Endodermal cell (in vitro differentiated cells): ENCODE results near the gene MEF2A. TPM values are rescaled to one million over a fixed set of nuclear protein-coding genes. Genes with fewer than 3 reads are reported as not detected.

Experiments used
- DNase-seq: peaks from one replicate; pipeline ENCODE4 v3.0.0-alpha.2; 2017
- H3K27ac ChIP-seq: 2 replicates; pipeline ENCODE4 v1.5.1; 2013; ENCODE audit warnings: mild to moderate bottlenecking, low read depth, low read length, moderate library complexity
- H3K27me3 ChIP-seq: 2 replicates; pipeline ENCODE4 v1.6.1; 2013; ENCODE audit warnings: mild to moderate bottlenecking, low read length, moderate library complexity; ENCODE audit not compliant: insufficient read depth, control insufficient read depth, poor library complexity, severe bottlenecking
- H3K36me3 ChIP-seq: 2 replicates; pipeline ENCODE4 v1.7.0; 2013; ENCODE audit warnings: mild to moderate bottlenecking, low read length, moderate library complexity; ENCODE audit not compliant: control insufficient read depth, insufficient read depth
- H3K4me1 ChIP-seq: one replicate; pipeline ENCODE4 v1.7.0; 2013; ENCODE audit warnings: low read length; ENCODE audit not compliant: control insufficient read depth, insufficient read depth
- H3K4me3 ChIP-seq: 2 replicates; pipeline ENCODE4 v1.5.1; 2013; ENCODE audit warnings: mild to moderate bottlenecking, low read length, moderate library complexity
- H3K9ac ChIP-seq: 2 replicates; pipeline ENCODE4 v1.6.1; 2013; ENCODE audit warnings: mild to moderate bottlenecking, low read length, moderate library complexity; ENCODE audit not compliant: poor library complexity, severe bottlenecking; ENCODE audit errors: extremely low read depth
- H3K9me3 ChIP-seq: 2 replicates; pipeline ENCODE4 v1.6.1; 2013; ENCODE audit warnings: mild to moderate bottlenecking, low read length, moderate library complexity; ENCODE audit not compliant: control insufficient read depth
- H3K27ac Mint-ChIP-seq: 2 replicates; pipeline ENCODE4 v1.8.0; 2020; ENCODE audit warnings: mixed read lengths
- H3K27me3 Mint-ChIP-seq: 2 replicates; pipeline ENCODE4 v1.8.0; 2021; ENCODE audit warnings: mild to moderate bottlenecking, mixed read lengths; ENCODE audit not compliant: insufficient read depth
- H3K36me3 Mint-ChIP-seq: 2 replicates; pipeline ENCODE4 v1.8.0; 2020; ENCODE audit warnings: low read depth, mixed read lengths
- H3K4me1 Mint-ChIP-seq: 2 replicates; pipeline ENCODE4 v1.8.0; 2020; ENCODE audit warnings: mixed read lengths
- H3K4me3 Mint-ChIP-seq: 2 replicates; pipeline ENCODE4 v1.8.0; 2020; ENCODE audit warnings: mild to moderate bottlenecking, moderate library complexity, mixed read lengths
- H3K9me3 Mint-ChIP-seq: 2 replicates; pipeline ENCODE4 v1.8.0; 2020; ENCODE audit warnings: mild to moderate bottlenecking, mixed read lengths
- WGBS, 2 experiments: methylation state at CpG; one replicate each; pipeline versions ENCODE4 v1.1.5 to v1.1.7; 2013; ENCODE audit warnings: missing lambda C conversion rate in 2 of 2, mixed read lengths in 1 of 2; ENCODE audit not compliant: insufficient coverage in 1 of 2, insufficient read length in 1 of 2; 5-methylcytosine and 5-hydroxymethylcytosine counted together
- total RNA-seq, 2 donors: library from RNA; stranded (reverse); fragmentation: NEBNext Ultra II Directional in 1 of 2; extraction: Animal tissue kit (Norgen Biotek cat#: 25700) in 1 of 2; gene quantifications; 2 replicates in 1 of 2; 3 replicates in 1 of 2; pipeline ENCODE4 v1.2.1, GENCODE V29; 2021
- TF ChIP-seq, protein P1 (sequence below): fragments of 200-600 bp; sonication (generic); conservative IDR thresholded peaks from 2 replicates; pipeline ENCODE4 v1.5.0; 2021; ENCODE audit warnings: antibody characterized with exemption, mild to moderate bottlenecking

Gene MEF2A
- total RNA-seq, 2 donors from 2014 or later: 23.5 to 28.6 TPM

DNA sequence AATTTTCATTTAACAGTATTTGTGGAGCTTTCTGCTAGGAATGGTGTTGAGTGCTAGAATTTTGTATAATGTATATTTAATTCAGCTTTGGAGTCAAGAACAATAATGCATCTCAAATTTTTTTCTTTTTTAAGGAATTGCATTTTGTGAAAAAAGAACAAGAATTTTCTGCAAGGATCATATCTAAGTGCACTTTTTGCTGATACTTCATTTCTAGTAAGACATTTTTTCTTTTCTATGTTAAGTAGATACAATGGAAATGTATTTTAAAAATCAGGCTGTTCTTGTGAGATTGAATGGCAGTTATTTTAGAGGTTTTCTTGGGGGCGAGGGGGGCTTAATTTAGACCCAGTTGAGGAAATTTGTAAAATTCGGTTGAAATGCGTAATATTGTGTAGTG is 32.5 kb downstream of the MEF2A start:
- Mint-ChIP-seq H3K27me3 (no peaks in the 10 kb centered on the region), H3K36me3 (peaks cover 51% of the 10 kb centered on the region), H3K4me1 (peaks cover 9% of the 10 kb centered on the region), H3K27ac (no peak overlapping the region), H3K9me3 (peaks cover 30% of the 10 kb centered on the region), H3K4me3 (no peak overlapping the region)
- no peak for DNase-seq
- H3K27me3 ChIP-seq: no peaks in the 10 kb centered on the region
- no peak overlapping the region for H3K9ac ChIP-seq
- TF ChIP-seq, protein P1, sequence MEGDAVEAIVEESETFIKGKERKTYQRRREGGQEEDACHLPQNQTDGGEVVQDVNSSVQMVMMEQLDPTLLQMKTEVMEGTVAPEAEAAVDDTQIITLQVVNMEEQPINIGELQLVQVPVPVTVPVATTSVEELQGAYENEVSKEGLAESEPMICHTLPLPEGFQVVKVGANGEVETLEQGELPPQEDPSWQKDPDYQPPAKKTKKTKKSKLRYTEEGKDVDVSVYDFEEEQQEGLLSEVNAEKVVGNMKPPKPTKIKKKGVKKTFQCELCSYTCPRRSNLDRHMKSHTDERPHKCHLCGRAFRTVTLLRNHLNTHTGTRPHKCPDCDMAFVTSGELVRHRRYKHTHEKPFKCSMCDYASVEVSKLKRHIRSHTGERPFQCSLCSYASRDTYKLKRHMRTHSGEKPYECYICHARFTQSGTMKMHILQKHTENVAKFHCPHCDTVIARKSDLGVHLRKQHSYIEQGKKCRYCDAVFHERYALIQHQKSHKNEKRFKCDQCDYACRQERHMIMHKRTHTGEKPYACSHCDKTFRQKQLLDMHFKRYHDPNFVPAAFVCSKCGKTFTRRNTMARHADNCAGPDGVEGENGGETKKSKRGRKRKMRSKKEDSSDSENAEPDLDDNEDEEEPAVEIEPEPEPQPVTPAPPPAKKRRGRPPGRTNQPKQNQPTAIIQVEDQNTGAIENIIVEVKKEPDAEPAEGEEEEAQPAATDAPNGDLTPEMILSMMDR: no peak
- H3K27ac ChIP-seq: no peak overlapping the region
- peaks cover 36% of the 10 kb centered on the region for H3K9me3 ChIP-seq
- H3K4me1 ChIP-seq: no peaks in the 10 kb centered on the region
- peaks cover 22% of the 10 kb centered on the region for H3K36me3 ChIP-seq
- H3K4me3 ChIP-seq: no peak overlapping the region
- 91% methylated on average over 3 of the region's 3 CpGs; no CpG with 5 or more reads in 1 of the 2 experiments for WGBS, 2 experiments

DNA sequence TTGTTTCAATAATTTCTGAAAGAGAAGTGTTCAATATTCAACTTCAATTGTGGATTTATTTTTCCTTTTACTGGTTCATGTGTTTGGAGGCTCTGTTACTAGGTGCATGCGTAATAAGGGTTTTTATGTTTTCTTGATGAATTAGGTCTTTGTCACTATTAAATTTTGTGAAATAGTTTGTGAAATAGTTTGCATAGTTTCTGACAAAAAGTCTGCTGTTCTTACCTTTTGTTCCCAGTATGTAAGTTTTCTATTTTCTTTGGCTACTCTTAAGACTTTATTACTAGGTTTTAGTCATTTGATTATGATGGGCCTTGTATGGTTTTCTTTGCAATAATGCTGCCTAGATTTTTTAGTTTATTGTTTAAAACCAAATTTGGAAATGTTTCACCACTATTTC is 38.0 kb downstream of the MEF2A start:
- H3K27ac Mint-ChIP-seq: peak overlapping the region; percentile 53
- Histone ChIP-seq H3K36me3 (peaks cover 17% of the 10 kb centered on the region), H3K9ac (no peak overlapping the region), H3K4me3 (no peak overlapping the region), H3K27me3 (no peaks in the 10 kb centered on the region), H3K27ac (no peak overlapping the region), H3K9me3 (peaks cover 11% of the 10 kb centered on the region), H3K4me1 (no peaks in the 10 kb centered on the region)
- H3K9me3 Mint-ChIP-seq: peaks cover 6% of the 10 kb centered on the region
- no peak for DNase-seq
- TF ChIP-seq, protein P1: no peak
- WGBS, 2 experiments: 100% methylated on average over 1 of the region's 1 CpG; no CpG with 5 or more reads in 1 of the 2 experiments
- no peak overlapping the region for H3K4me3 Mint-ChIP-seq
- H3K27me3 Mint-ChIP-seq: no peaks in the 10 kb centered on the region
- H3K4me1 Mint-ChIP-seq: peaks cover 15% of the 10 kb centered on the region
- peaks cover 39% of the 10 kb centered on the region for H3K36me3 Mint-ChIP-seq

DNA sequence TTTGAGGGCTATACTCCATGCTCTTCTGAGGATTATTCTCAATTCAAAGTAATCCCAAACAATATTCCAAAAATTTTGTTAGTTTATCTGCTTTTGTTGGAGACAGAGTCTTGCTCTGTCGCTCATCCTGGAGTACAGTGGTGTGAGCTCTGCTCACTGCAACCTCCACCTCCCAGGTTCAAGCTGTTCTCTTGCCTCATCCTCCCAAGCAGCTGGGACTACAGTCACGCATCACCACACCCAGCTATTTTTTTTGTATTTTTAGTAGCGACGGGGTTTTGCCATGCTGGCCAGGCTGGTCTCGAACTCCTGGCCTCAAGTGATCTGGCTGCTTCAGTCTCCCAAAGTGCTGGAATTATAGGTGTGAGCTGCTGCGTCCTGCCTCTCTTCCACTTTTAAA is 39.1 kb downstream of the MEF2A start:
- peaks cover 10% of the 10 kb centered on the region for H3K9me3 ChIP-seq
- no peaks in the 10 kb centered on the region for H3K4me1 ChIP-seq
- no peak for DNase-seq
- 93 to 96% methylated on average over 4 to 6 of the region's 6 CpGs for WGBS, 2 experiments
- Mint-ChIP-seq H3K36me3 (peaks cover 32% of the 10 kb centered on the region), H3K9me3 (peaks cover 6% of the 10 kb centered on the region), H3K27me3 (no peaks in the 10 kb centered on the region), H3K4me1 (peaks cover 17% of the 10 kb centered on the region), H3K4me3 (no peak overlapping the region), H3K27ac (no peak overlapping the region)
- TF ChIP-seq, protein P1: no peak
- no peak overlapping the region for H3K4me3 ChIP-seq
- H3K27ac ChIP-seq: no peak overlapping the region
- H3K36me3 ChIP-seq: peaks cover 10% of the 10 kb centered on the region
- H3K27me3 ChIP-seq: no peaks in the 10 kb centered on the region
- H3K9ac ChIP-seq: no peak overlapping the region
